ENCODE results near the gene EVA1A.

- TF ChIP-seq CTCF (IDR thresholded peaks at IDR 0.05; ENCODE audit: low read depth, low read length, missing input control) = no peak
- no peak for TF ChIP-seq SP1 (IDR thresholded peaks at IDR 0.05)
- TF ChIP-seq RXRA (IDR thresholded peaks at IDR 0.05) = no peak
- no peak for TF ChIP-seq REST (IDR thresholded peaks at IDR 0.05)
- TF ChIP-seq HNF4G (IDR thresholded peaks at IDR 0.05) = no peak
- no peak for TF ChIP-seq MAX (IDR thresholded peaks at IDR 0.05)
- no peak for TF ChIP-seq GABPA (IDR thresholded peaks at IDR 0.05 in 1 of 2, conservative IDR thresholded peaks at IDR 0.05 in 1 of 2)
- no peak for TF ChIP-seq YY1 (IDR thresholded peaks at IDR 0.05)
- TF ChIP-seq ZBTB33 (IDR thresholded peaks at IDR 0.05) = no peak
- TF ChIP-seq JUND (IDR thresholded peaks at IDR 0.05) = no peak
- no peak for TF ChIP-seq RAD21 (IDR thresholded peaks at IDR 0.05)
- TF ChIP-seq ATF3 (IDR thresholded peaks at IDR 0.05) = no peak
- no peak for TF ChIP-seq EGR1 (IDR thresholded peaks at IDR 0.05; ENCODE audit: low read depth in 2 of 2)
- no peak for TF ChIP-seq NR2F2 (IDR thresholded peaks at IDR 0.05)
Observed at GRCh38 chr2:75548036-75548573, 12.6 kb downstream of the EVA1A start.
